Panc1 (cell line): ENCODE data around the gene TLL2.

Experiments
- POLR2AphosphoS5 ChIP-seq: IDR thresholded peaks from 2 replicates; pipeline ENCODE4 v1.6.1; 2012; ENCODE audit warnings: mild to moderate bottlenecking, low read depth, low read length, moderate library complexity
- SIN3A ChIP-seq: IDR thresholded peaks from 2 replicates; pipeline ENCODE4 v1.6.1; 2012; ENCODE audit warnings: low read depth, mild to moderate bottlenecking, low read length, moderate library complexity, borderline replicate concordance; ENCODE audit not compliant: insufficient read depth
- TCF7L2 ChIP-seq: IDR thresholded peaks from 2 replicates; pipeline ENCODE4 v1.6.1; 2011; ENCODE audit warnings: mild to moderate bottlenecking, low read depth, low read length, inconsistent platforms
- TF ChIP-seq, protein P1 (sequence below): fragments of 450-650 bp; IDR thresholded peaks from 2 replicates; pipeline ENCODE4 v1.5.1; 2017; ENCODE audit warnings: mild to moderate bottlenecking
- TF ChIP-seq, protein P2 (sequence below), 2 experiments: IDR thresholded peaks; 2 replicates each; pipeline ENCODE4 v1.6.1; 2011 to 2012; ENCODE audit warnings: low read depth in 2 of 2, control low read depth in 1 of 2, low read length in 1 of 2, mild to moderate bottlenecking in 1 of 2, moderate library complexity in 1 of 2; ENCODE audit not compliant: insufficient read depth in 1 of 2

DNA sequence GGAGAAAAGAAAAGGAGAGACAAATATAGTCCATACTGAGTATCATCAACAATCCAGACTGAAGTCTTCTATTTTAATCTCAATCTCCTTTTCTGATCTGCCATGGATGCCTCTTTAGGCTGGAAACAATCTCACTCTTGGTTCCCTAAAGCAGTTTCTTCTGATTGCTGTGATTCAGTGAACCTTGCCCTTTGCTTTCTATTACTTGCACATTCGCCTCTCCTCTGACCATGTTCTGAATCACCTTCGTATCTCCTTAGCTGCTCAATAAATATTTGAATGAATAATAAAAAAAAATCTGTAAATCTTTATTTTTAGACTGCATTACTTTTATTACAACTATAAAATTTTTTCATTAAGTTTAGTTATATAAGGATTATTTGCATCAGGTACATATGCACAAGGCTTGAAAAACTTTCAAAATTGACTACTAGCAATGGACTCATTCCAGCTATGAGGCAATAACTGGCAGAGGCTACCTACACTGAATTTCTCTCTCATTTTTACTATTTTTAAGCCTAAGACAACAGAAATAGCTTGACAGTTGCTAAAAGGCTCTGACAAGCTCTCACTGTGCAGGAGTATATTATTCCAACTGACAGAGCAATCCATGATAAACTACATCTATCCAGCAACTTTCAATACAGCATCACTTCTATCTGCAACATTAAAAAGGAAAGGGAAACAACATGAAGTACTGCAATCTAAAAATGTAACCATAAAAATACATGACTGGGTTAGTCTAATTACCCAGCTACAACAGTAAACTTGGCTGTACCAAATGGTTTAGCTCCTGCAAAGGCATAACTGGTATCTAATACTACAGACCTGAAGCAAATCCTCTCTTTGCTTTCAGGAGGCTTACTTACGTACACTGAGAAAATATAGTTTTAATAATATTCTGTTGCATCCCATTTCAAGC lies 47.5 kb upstream of the TLL2 start:
- TF ChIP-seq, protein P1, sequence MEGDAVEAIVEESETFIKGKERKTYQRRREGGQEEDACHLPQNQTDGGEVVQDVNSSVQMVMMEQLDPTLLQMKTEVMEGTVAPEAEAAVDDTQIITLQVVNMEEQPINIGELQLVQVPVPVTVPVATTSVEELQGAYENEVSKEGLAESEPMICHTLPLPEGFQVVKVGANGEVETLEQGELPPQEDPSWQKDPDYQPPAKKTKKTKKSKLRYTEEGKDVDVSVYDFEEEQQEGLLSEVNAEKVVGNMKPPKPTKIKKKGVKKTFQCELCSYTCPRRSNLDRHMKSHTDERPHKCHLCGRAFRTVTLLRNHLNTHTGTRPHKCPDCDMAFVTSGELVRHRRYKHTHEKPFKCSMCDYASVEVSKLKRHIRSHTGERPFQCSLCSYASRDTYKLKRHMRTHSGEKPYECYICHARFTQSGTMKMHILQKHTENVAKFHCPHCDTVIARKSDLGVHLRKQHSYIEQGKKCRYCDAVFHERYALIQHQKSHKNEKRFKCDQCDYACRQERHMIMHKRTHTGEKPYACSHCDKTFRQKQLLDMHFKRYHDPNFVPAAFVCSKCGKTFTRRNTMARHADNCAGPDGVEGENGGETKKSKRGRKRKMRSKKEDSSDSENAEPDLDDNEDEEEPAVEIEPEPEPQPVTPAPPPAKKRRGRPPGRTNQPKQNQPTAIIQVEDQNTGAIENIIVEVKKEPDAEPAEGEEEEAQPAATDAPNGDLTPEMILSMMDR, result no peak
- TF ChIP-seq, protein P2, sequence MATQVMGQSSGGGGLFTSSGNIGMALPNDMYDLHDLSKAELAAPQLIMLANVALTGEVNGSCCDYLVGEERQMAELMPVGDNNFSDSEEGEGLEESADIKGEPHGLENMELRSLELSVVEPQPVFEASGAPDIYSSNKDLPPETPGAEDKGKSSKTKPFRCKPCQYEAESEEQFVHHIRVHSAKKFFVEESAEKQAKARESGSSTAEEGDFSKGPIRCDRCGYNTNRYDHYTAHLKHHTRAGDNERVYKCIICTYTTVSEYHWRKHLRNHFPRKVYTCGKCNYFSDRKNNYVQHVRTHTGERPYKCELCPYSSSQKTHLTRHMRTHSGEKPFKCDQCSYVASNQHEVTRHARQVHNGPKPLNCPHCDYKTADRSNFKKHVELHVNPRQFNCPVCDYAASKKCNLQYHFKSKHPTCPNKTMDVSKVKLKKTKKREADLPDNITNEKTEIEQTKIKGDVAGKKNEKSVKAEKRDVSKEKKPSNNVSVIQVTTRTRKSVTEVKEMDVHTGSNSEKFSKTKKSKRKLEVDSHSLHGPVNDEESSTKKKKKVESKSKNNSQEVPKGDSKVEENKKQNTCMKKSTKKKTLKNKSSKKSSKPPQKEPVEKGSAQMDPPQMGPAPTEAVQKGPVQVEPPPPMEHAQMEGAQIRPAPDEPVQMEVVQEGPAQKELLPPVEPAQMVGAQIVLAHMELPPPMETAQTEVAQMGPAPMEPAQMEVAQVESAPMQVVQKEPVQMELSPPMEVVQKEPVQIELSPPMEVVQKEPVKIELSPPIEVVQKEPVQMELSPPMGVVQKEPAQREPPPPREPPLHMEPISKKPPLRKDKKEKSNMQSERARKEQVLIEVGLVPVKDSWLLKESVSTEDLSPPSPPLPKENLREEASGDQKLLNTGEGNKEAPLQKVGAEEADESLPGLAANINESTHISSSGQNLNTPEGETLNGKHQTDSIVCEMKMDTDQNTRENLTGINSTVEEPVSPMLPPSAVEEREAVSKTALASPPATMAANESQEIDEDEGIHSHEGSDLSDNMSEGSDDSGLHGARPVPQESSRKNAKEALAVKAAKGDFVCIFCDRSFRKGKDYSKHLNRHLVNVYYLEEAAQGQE (IDR thresholded peaks at IDR 0.05; ENCODE audit: insufficient read depth in 1 of 2, low read depth in 2 of 2, low read length in 1 of 2), result no peak
- TF ChIP-seq POLR2AphosphoS5 (no peak), SIN3A (no peak), TCF7L2 (no peak)
